Measurements from ENCODE around the gene SPTBN5.

SPTBN5 gene

DNA sequence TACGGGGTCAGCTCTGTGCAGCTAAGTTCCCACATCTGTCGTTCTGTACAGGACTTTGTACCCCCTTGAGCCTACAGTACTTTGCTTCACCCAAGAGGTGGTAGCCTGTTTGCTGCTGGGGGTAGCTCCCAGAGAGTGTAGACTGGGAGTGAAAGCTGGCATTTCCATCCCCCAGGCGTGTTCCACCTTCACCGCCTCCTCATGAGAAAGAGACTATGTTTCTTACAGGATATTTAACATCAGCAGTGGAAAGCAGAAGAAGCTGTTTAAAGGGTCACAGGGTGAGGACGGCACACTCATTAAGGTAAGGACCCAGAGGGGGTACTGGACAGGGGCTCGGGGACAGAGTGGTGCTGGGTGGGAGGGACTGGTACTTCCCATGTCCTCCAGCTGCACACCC, 76.1 kb downstream of the SPTBN5 start:
- no peaks in the 10 kb centered on the region for H3K79me2 ChIP-seq (ENCODE audit: insufficient read depth, low read length)
- no peak overlapping the region for H3K4me3 ChIP-seq (ENCODE audit: low read depth, low read length, poor library complexity, severe bottlenecking)
- no peaks in the 10 kb centered on the region for H3F3A ChIP-seq (ENCODE audit: insufficient read depth, low read length)
- H3K9ac ChIP-seq (ENCODE audit: low read length), result no peak overlapping the region
- H3K9me2 ChIP-seq (ENCODE audit: low read depth, low read length), result no peaks in the 10 kb centered on the region
- TF ChIP-seq CTCF (IDR thresholded peaks at IDR 0.05; ENCODE audit: low read length) (no peak), EZH2 (IDR thresholded peaks at IDR 0.05; ENCODE audit: borderline replicate concordance, low read length) (no peak)
- H3K4me2 ChIP-seq (ENCODE audit: low read length), result no peak overlapping the region
- no peak overlapping the region for H3K27ac ChIP-seq (ENCODE audit: low read depth, low read length, poor library complexity, severe bottlenecking)
- H2AFZ ChIP-seq (ENCODE audit: low read length), result no peak overlapping the region
- H4K20me1 ChIP-seq (ENCODE audit: insufficient read depth, low read length), result no peaks in the 10 kb centered on the region
- H3K27me3 ChIP-seq (ENCODE audit: insufficient read depth, low read length), result no peaks in the 10 kb centered on the region
- peaks cover 9% of the 10 kb centered on the region; the same call in 1 of the 2 replicates for H3K36me3 ChIP-seq (ENCODE audit: insufficient read depth, low read length)
- no peaks in the 10 kb centered on the region for H3K9me3 ChIP-seq (ENCODE audit: low read length)
- H3K4me1 ChIP-seq (ENCODE audit: insufficient read depth, low read length, severe bottlenecking), result no peaks in the 10 kb centered on the region

DNA sequence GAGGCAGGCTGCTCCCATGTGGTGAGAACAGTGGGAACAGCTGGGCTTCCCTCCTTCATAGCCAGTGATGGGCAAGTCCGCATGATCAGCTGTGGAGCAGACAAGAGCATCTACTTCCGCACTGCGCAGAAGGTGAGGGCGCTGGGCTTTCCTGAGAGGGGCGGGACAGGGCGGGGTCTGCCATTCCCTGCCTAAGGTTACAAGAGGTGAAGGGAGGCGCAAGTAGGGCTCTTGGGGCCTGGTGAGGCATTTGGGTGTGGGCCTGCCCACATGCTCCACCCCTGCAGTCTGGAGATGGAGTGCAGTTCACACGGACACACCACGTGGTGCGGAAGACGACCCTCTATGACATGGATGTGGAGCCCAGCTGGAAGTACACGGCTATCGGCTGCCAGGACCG, 76.5 kb downstream of the SPTBN5 start:
- no peak for TF ChIP-seq EZH2 (IDR thresholded peaks at IDR 0.05; ENCODE audit: borderline replicate concordance, low read length)
- peaks cover 9% of the 10 kb centered on the region; the same call in 1 of the 2 replicates for H3K36me3 ChIP-seq (ENCODE audit: insufficient read depth, low read length)

GRCh38 chr15:41816788-41817187, 77.1 kb downstream of the SPTBN5 start:
- no peak overlapping the region for H3K9ac ChIP-seq (ENCODE audit: low read length)
- H3K4me1 ChIP-seq (ENCODE audit: insufficient read depth, low read length, severe bottlenecking), result no peaks in the 10 kb centered on the region
- H2AFZ ChIP-seq (ENCODE audit: low read length), result no peak overlapping the region
- no peaks in the 10 kb centered on the region for H4K20me1 ChIP-seq (ENCODE audit: insufficient read depth, low read length)
- H3K9me3 ChIP-seq (ENCODE audit: low read length), result no peaks in the 10 kb centered on the region
- H3K9me2 ChIP-seq (ENCODE audit: low read depth, low read length), result no peaks in the 10 kb centered on the region
- no peaks in the 10 kb centered on the region for H3K27me3 ChIP-seq (ENCODE audit: insufficient read depth, low read length)
- H3F3A ChIP-seq (ENCODE audit: insufficient read depth, low read length), result no peaks in the 10 kb centered on the region
- H3K27ac ChIP-seq (ENCODE audit: low read depth, low read length, poor library complexity, severe bottlenecking), result no peak overlapping the region
- no peak overlapping the region for H3K4me2 ChIP-seq (ENCODE audit: low read length)
- H3K4me3 ChIP-seq (ENCODE audit: low read depth, low read length, poor library complexity, severe bottlenecking), result no peak overlapping the region
- H3K36me3 ChIP-seq (ENCODE audit: insufficient read depth, low read length), result peaks cover 9% of the 10 kb centered on the region; the same call in 1 of the 2 replicates
- no peaks in the 10 kb centered on the region for H3K79me2 ChIP-seq (ENCODE audit: insufficient read depth, low read length)
- TF ChIP-seq CTCF (IDR thresholded peaks at IDR 0.05; ENCODE audit: low read length), result no peak
- no peak for TF ChIP-seq EZH2 (IDR thresholded peaks at IDR 0.05; ENCODE audit: borderline replicate concordance, low read length)

More for the DNA sequence above, 76.5 kb downstream of the SPTBN5 start:
- no peak overlapping the region for H2AFZ ChIP-seq (ENCODE audit: low read length)
- no peak overlapping the region for H3K4me3 ChIP-seq (ENCODE audit: low read depth, low read length, poor library complexity, severe bottlenecking)
- no peak overlapping the region for H3K4me2 ChIP-seq (ENCODE audit: low read length)
- H3K9ac ChIP-seq (ENCODE audit: low read length), result no peak overlapping the region
- H3F3A ChIP-seq (ENCODE audit: insufficient read depth, low read length), result no peaks in the 10 kb centered on the region
- H3K9me3 ChIP-seq (ENCODE audit: low read length), result no peaks in the 10 kb centered on the region
- no peaks in the 10 kb centered on the region for H4K20me1 ChIP-seq (ENCODE audit: insufficient read depth, low read length)
- H3K79me2 ChIP-seq (ENCODE audit: insufficient read depth, low read length), result no peaks in the 10 kb centered on the region
- H3K9me2 ChIP-seq (ENCODE audit: low read depth, low read length), result no peaks in the 10 kb centered on the region
- no peaks in the 10 kb centered on the region for H3K4me1 ChIP-seq (ENCODE audit: insufficient read depth, low read length, severe bottlenecking)
- no peaks in the 10 kb centered on the region for H3K27me3 ChIP-seq (ENCODE audit: insufficient read depth, low read length)
- H3K27ac ChIP-seq (ENCODE audit: low read depth, low read length, poor library complexity, severe bottlenecking), result no peak overlapping the region

DNA sequence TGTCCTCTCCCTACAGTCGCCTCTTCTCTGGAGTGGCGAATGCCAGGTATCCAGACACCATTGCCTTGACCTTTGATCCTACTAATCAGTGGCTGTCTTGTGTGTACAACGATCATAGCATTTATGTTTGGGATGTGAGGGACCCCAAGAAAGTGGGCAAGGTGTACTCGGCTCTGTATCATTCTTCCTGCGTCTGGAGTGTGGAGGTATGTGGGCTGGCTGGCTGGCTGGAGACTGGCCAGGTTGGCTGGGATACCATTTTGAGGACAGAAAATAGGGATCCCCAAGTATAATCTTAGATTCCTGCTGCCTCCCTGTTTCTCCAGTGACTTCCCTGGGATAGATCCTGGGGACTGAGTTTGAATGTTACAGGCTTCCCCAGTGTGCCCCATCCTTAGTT, 79.3 kb downstream of the SPTBN5 start:
- Histone ChIP-seq H3K27ac (ENCODE audit: low read depth, low read length, poor library complexity, severe bottlenecking) (no peak overlapping the region), H3K4me1 (ENCODE audit: insufficient read depth, low read length, severe bottlenecking) (peaks cover 16% of the 10 kb centered on the region), H3K4me2 (ENCODE audit: low read length) (no peak overlapping the region), H3K9me3 (ENCODE audit: low read length) (no peaks in the 10 kb centered on the region), H3K27me3 (ENCODE audit: insufficient read depth, low read length) (no peaks in the 10 kb centered on the region), H3K9ac (ENCODE audit: low read length) (no peak overlapping the region), H3K36me3 (ENCODE audit: insufficient read depth, low read length) (peaks cover 5% of the 10 kb centered on the region; the same call in 1 of the 2 replicates), H3K9me2 (ENCODE audit: low read depth, low read length) (no peaks in the 10 kb centered on the region), H4K20me1 (ENCODE audit: insufficient read depth, low read length) (no peaks in the 10 kb centered on the region), H3K79me2 (ENCODE audit: insufficient read depth, low read length) (no peaks in the 10 kb centered on the region), H3K4me3 (ENCODE audit: low read depth, low read length, poor library complexity, severe bottlenecking) (no peak overlapping the region), H2AFZ (ENCODE audit: low read length) (no peak overlapping the region), H3F3A (ENCODE audit: insufficient read depth, low read length) (no peaks in the 10 kb centered on the region)
- no peak for TF ChIP-seq CTCF (IDR thresholded peaks at IDR 0.05; ENCODE audit: low read length)
- TF ChIP-seq EZH2 (IDR thresholded peaks at IDR 0.05; ENCODE audit: borderline replicate concordance, low read length), result no peak
